ENCODE data around the gene AFF3. TPM values are rescaled to one million over a fixed set of nuclear protein-coding genes. Genes with fewer than 3 reads are reported as not detected.

Gene AFF3
- total RNA-seq, 1 experiment from 2014 or later = 0.22 TPM

- no peak overlapping the region for H3T11ph ChIP-seq (ENCODE audit: low read length)
- H3K9ac ChIP-seq (ENCODE audit: extremely low read depth, insufficient read length, low read length) = no peak overlapping the region
- H3K56ac ChIP-seq (ENCODE audit: insufficient read length, low read depth, low read length) = no peak overlapping the region
- H3K4me1 Mint-ChIP-seq = no peaks in the 10 kb centered on the region
- DNase-seq = no peak
- H4K91ac ChIP-seq (ENCODE audit: insufficient read length, low read depth, low read length) = no peak overlapping the region
- H3K27ac Mint-ChIP-seq = peak overlapping the region in 1 of 3 experiments; percentile 22; a peak in 1 of 7 replicates
- H3K23me2 ChIP-seq (ENCODE audit: insufficient read length, low read depth, low read length, poor library complexity, severe bottlenecking) = no peaks in the 10 kb centered on the region
- H3K9me3 ChIP-seq (ENCODE audit: control insufficient read depth, low read depth, low read length) = no peaks in the 10 kb centered on the region
- H3K23ac ChIP-seq (ENCODE audit: insufficient read length, low read depth, low read length) = no peak overlapping the region
- no peaks in the 10 kb centered on the region for H3K9me3 Mint-ChIP-seq
- H3K14ac ChIP-seq (ENCODE audit: insufficient read depth, low read length) = no peak overlapping the region
- no peak overlapping the region for H4K5ac ChIP-seq (ENCODE audit: insufficient read length, low read depth, low read length)
- no peak overlapping the region for H2BK15ac ChIP-seq (ENCODE audit: low read depth, low read length)
- H3K4me3 Mint-ChIP-seq = no peak overlapping the region
- no peak overlapping the region for H3K4me2 ChIP-seq (ENCODE audit: insufficient read depth, insufficient read length, low read length)
- no peak overlapping the region for H2AFZ ChIP-seq (ENCODE audit: low read length)
- no peaks in the 10 kb centered on the region for H3K4me1 ChIP-seq (ENCODE audit: insufficient read depth, low read length)
- no peak overlapping the region for H3K4ac ChIP-seq (ENCODE audit: low read depth, low read length)
- no peaks in the 10 kb centered on the region for H4K20me1 ChIP-seq (ENCODE audit: control insufficient read depth, insufficient read depth, insufficient read length)
- H2BK120ac ChIP-seq (ENCODE audit: low read depth, low read length, poor library complexity, severe bottlenecking) = no peak overlapping the region
- peaks cover 4% of the 10 kb centered on the region for H3K27me3 Mint-ChIP-seq (ENCODE audit: low read depth)
- no peaks in the 10 kb centered on the region for H3K36me3 Mint-ChIP-seq (ENCODE audit: insufficient read depth in 1 of 3, low read depth in 3 of 3)
- H3K18ac ChIP-seq (ENCODE audit: insufficient read length, low read depth, low read length) = no peak overlapping the region
- H2BK5ac ChIP-seq (ENCODE audit: insufficient read length, low read length) = no peak overlapping the region
- no peak overlapping the region for H4K8ac ChIP-seq (replicated peaks; ENCODE audit: insufficient read length, low read depth, low read length)
- H2AK5ac ChIP-seq (ENCODE audit: insufficient read length, low read length) = no peak overlapping the region
- H3K79me1 ChIP-seq (ENCODE audit: insufficient read depth, low read depth, low read length, poor library complexity, severe bottlenecking) = no peaks in the 10 kb centered on the region
- no peaks in the 10 kb centered on the region for H3K79me2 ChIP-seq (ENCODE audit: insufficient read depth, low read length)
- H2BK20ac ChIP-seq (ENCODE audit: low read depth, low read length, poor library complexity, severe bottlenecking) = no peak overlapping the region
- H3K27ac ChIP-seq (ENCODE audit: insufficient read length, low read depth, low read length) = no peak overlapping the region
- no peak for TF ChIP-seq CTCF (conservative IDR thresholded peaks at IDR 0.05)
- no peak overlapping the region for H2BK12ac ChIP-seq (ENCODE audit: insufficient read length, low read depth, low read length)
- H3K27me3 ChIP-seq (ENCODE audit: insufficient read depth, low read length) = no peaks in the 10 kb centered on the region
Measured at GRCh38 chr2:99697811-99698568, 444.4 kb downstream of the AFF3 start.
